Esophagus squamous epithelium (tissue), 5 donors: ENCODE results near the gene HOXC13. TPM values are rescaled to one million over a fixed set of nuclear protein-coding genes. Genes with fewer than 3 reads are reported as not detected.

Experiments used
- DNase-seq: peaks from one replicate; lab custom pipeline; 2025; lab: John Stamatoyannopoulos, UW
- H3K27ac ChIP-seq, 4 donors: fragments of 200-600 bp; sonication (generic); one replicate each; pipeline ENCODE4 v1.5.1; 2016 to 2019; ENCODE audit warnings: mild to moderate bottlenecking in 1 of 4
- H3K27me3 ChIP-seq, 4 donors: fragments of 200-600 bp; sonication (generic); 1 replicate in 3 of 4; 2 replicates in 1 of 4; pipeline versions ENCODE4 v1.5.1 to v1.6.0; 2017 to 2021; ENCODE audit warnings: antibody characterized with exemption in 1 of 4
- H3K36me3 ChIP-seq, 3 donors: fragments of 200-600 bp; sonication (generic); one replicate each; pipeline ENCODE4 v1.5.1; 2016 to 2019
- H3K4me1 ChIP-seq, 3 donors: fragments of 200-600 bp; sonication (generic); one replicate each; pipeline ENCODE4 v1.5.1; 2017 to 2019
- H3K4me3 ChIP-seq, 4 donors: fragments of 200-600 bp; sonication (generic); 1 replicate in 3 of 4; 2 replicates in 1 of 4; pipeline ENCODE4 v1.5.1; 2016 to 2019; ENCODE audit warnings: mild to moderate bottlenecking in 2 of 4, moderate library complexity in 1 of 4
- H3K9me3 ChIP-seq, 3 donors: fragments of 200-600 bp; sonication (generic); one replicate each; pipeline ENCODE4 v1.5.1; 2016 to 2019
- CTCF ChIP-seq, 6 experiments: fragments of 450-650 bp in 4 of 6; fragments of 200-600 bp in 2 of 6; sonication (generic) in 2 of 6; IDR thresholded peaks; one replicate each; pipeline ENCODE4 v1.5.1; 2016 to 2019; ENCODE audit warnings: antibody characterized with exemption in 6 of 6, mild to moderate bottlenecking in 4 of 6, moderate library complexity in 4 of 6
- POLR2A ChIP-seq, 4 donors: fragments of 450-650 bp; IDR thresholded peaks; one replicate each; pipeline ENCODE4 v1.6.1; 2017; ENCODE audit warnings: antibody characterized with exemption in 4 of 4, mild to moderate bottlenecking in 4 of 4, moderate library complexity in 3 of 4
- WGBS, 2 donors: methylation state at CpG; one replicate each; pipeline ENCODE4 v1.1.5; 2018; 5-methylcytosine and 5-hydroxymethylcytosine counted together
- intact Hi-C: fragments of 100-400 bp; cut with DNase I; formaldehyde crosslinking; loops from one replicate; pipeline ENCODE4 v1.15.0; 2022
- total RNA-seq, 4 donors: library from RNA; depleted of rRNA; stranded (reverse); fragments of >200 nt; gene quantifications; one replicate each; pipeline ENCODE4 v1.1.0, GENCODE V29; 2016
- donor health status: DM: yes; HTN: yes; CAD: no.

HOXC13 gene
- total RNA-seq, 4 donors from 2014 or later: 0.83 TPM; not detected in 3

GRCh38 chr12:53935383-53936341 lies 3.0 kb upstream of the HOXC13 start:
- no peaks in the 10 kb centered on the region for H3K9me3 ChIP-seq
- no peaks in the 10 kb centered on the region for H3K36me3 ChIP-seq
- no peak overlapping the region for H3K27ac ChIP-seq
- TF ChIP-seq POLR2A (IDR thresholded peaks at IDR 0.05) (no peak), CTCF (IDR thresholded peaks at IDR 0.05) (no peak)
- peak overlapping the region in 1 of 4 donors; percentile 29 for H3K4me3 ChIP-seq
- peaks cover 31 to 100% (median 66%) of the 10 kb centered on the region in 4 donors for H3K27me3 ChIP-seq
- DNase-seq: no peak
- H3K4me1 ChIP-seq: peaks cover 10 to 35% (median 17%) of the 10 kb centered on the region in 3 donors
- intact Hi-C loops: no loop called here
- 11 to 14% methylated on average over 40 to 41 of the region's 49 CpGs for WGBS, 2 donors

- 16 to 20% methylated on average over 5 to 10 of the region's 12 CpGs for WGBS, 2 donors
- H3K9me3 ChIP-seq: no peaks in the 10 kb centered on the region
- no peak for TF ChIP-seq POLR2A (IDR thresholded peaks at IDR 0.05)
- TF ChIP-seq CTCF (IDR thresholded peaks at IDR 0.05): no peak
Measured at GRCh38 chr12:53937099-53937498, 1.5 kb upstream of the HOXC13 start.

GRCh38 chr12:53937596-53938325 lies 870 bp upstream of the HOXC13 start:
- Histone ChIP-seq H3K4me1 (peaks cover 10 to 35% (median 17%) of the 10 kb centered on the region in 3 donors), H3K4me3 (peak overlapping the region in 1 of 4 donors; percentile 55), H3K27me3 (peaks cover 32 to 100% (median 57%) of the 10 kb centered on the region in 4 donors), H3K9me3 (no peaks in the 10 kb centered on the region), H3K27ac (no peak overlapping the region), H3K36me3 (no peaks in the 10 kb centered on the region)
- no peak for DNase-seq
- TF ChIP-seq POLR2A (IDR thresholded peaks at IDR 0.05) (no peak), CTCF (IDR thresholded peaks at IDR 0.05) (no peak)
- intact Hi-C loops: no loop called here
- WGBS, 2 donors: 23 to 35% methylated on average over 23 of the region's 23 CpGs

More at GRCh38 chr12:53937099-53937498, 1.5 kb upstream of the HOXC13 start:
- Histone ChIP-seq H3K4me3 (no peak overlapping the region), H3K27ac (no peak overlapping the region), H3K4me1 (peaks cover 10 to 35% (median 17%) of the 10 kb centered on the region in 3 donors), H3K36me3 (no peaks in the 10 kb centered on the region), H3K27me3 (peaks cover 32 to 100% (median 58%) of the 10 kb centered on the region in 4 donors)
- no peak for DNase-seq
- intact Hi-C loops: no loop called here

- intact Hi-C loops: no loop called here
- 6 to 10% methylated on average over 3 to 6 of the region's 91 CpGs for WGBS, 2 donors
- Histone ChIP-seq H3K36me3 (no peaks in the 10 kb centered on the region), H3K9me3 (no peaks in the 10 kb centered on the region), H3K27ac (no peak overlapping the region), H3K27me3 (peaks cover 30 to 100% (median 55%) of the 10 kb centered on the region in 4 donors), H3K4me3 (peak overlapping the region in 2 of 4 donors; percentile 15 to 55), H3K4me1 (peaks cover 10 to 35% (median 17%) of the 10 kb centered on the region in 3 donors)
- TF ChIP-seq POLR2A (IDR thresholded peaks at IDR 0.05) (no peak), CTCF (IDR thresholded peaks at IDR 0.05) (no peak)
- no peak for DNase-seq
Measured at GRCh38 chr12:53939141-53940108, 794 bp downstream of the HOXC13 start.
